ENCODE results near the gene PLCL1.

PLCL1 gene

GRCh38 chr2:197804049-197804757 lies at the start of gene PLCL1:
Gene PLCL1, plus strand, starts transcription at chr2:197804593.
- DNase-seq = peak; percentile 91 to 92

- no peak for DNase-seq
Measured at GRCh38 chr2:197759013-197759412, 45.4 kb upstream of the PLCL1 start.

- DNase-seq = no peak
Measured at GRCh38 chr2:197759625-197760292, 44.6 kb upstream of the PLCL1 start.

GRCh38 chr2:197760293-197760657 lies 44.1 kb upstream of the PLCL1 start:
- no peak for DNase-seq

- DNase-seq = peak; percentile 17 to 65
Measured at GRCh38 chr2:197777823-197778407, 26.5 kb upstream of the PLCL1 start.

- DNase-seq = no peak
Measured at GRCh38 chr2:197779261-197779660, 25.1 kb upstream of the PLCL1 start.

- no peak for DNase-seq
Measured at GRCh38 chr2:197782126-197782525, 22.3 kb upstream of the PLCL1 start.

- DNase-seq = no peak
Measured at GRCh38 chr2:197784956-197785941, 19.1 kb upstream of the PLCL1 start, which contains the start of gene BOLL. Gene BOLL, minus strand, starts transcription at chr2:197785319. Its CDS starts 3,469 bp downstream, at chr2:197781850.

GRCh38 chr2:197786010-197786877 lies 18.1 kb upstream of the PLCL1 start:
- DNase-seq = no peak

- DNase-seq = no peak
Measured at GRCh38 chr2:197793456-197793855, 10.9 kb upstream of the PLCL1 start.

GRCh38 chr2:197795277-197795676 lies 9.1 kb upstream of the PLCL1 start:
- DNase-seq = no peak

- DNase-seq = no peak
Measured at GRCh38 chr2:197798187-197798586, 6.2 kb upstream of the PLCL1 start.

GRCh38 chr2:197799068-197799467 lies 5.3 kb upstream of the PLCL1 start:
- DNase-seq = no peak

GRCh38 chr2:197800091-197800490 lies 4.3 kb upstream of the PLCL1 start:
- no peak for DNase-seq

- DNase-seq = no peak
Measured at GRCh38 chr2:197801033-197801432, 3.4 kb upstream of the PLCL1 start.

GRCh38 chr2:197803033-197803444 lies 1.4 kb upstream of the PLCL1 start:
- DNase-seq = peak; percentile 56 to 75

- DNase-seq = peak; percentile 27 to 49
Measured at GRCh38 chr2:197804758-197805714, 643 bp downstream of the PLCL1 start.

- peak; percentile 38 to 43 for DNase-seq
Measured at GRCh38 chr2:197805715-197806633, 1.6 kb downstream of the PLCL1 start.

GRCh38 chr2:197809064-197809463 lies 4.7 kb downstream of the PLCL1 start:
- no peak for DNase-seq

Measured in inflammatory macrophage treated with lipopolysaccharide for 1 hour (primary cell).